HEK293 (cell line): ENCODE data around the gene RNMT.

Source experiments
- CTCF ChIA-PET: fragments of 350-600 bp; formaldehyde crosslinking; extraction: SDS; loops from one replicate; lab custom pipeline; 2021; ENCODE audit warnings: antibody characterized with exemption; lab: Yijun Ruan, JAX
- POLR2A ChIA-PET: fragments of 300-600 bp; formaldehyde crosslinking; extraction: SDS; loops from one replicate; lab custom pipeline; 2020; ENCODE audit warnings: antibody characterized with exemption, inconsistent platforms; lab: Yijun Ruan, JAX
- H3K27ac ChIP-seq: fragments of 200-500 bp; sonication (Bioruptor generic); 2 replicates; pipeline ENCODE4 v1.5.1; 2014; ENCODE audit warnings: low read depth, low read length, control low read depth, inconsistent platforms; ENCODE audit errors: extremely low read depth
- H3K36me3 ChIP-seq, 2 experiments: fragments of 200-500 bp in 1 of 2; sonication (Bioruptor generic) in 1 of 2; 1 replicate in 1 of 2; 2 replicates in 1 of 2; pipeline ENCODE4 v1.5.1; 2014 to 2017; ENCODE audit warnings: inconsistent platforms in 2 of 2, low read length in 2 of 2; ENCODE audit not compliant: control insufficient read depth in 2 of 2, insufficient read depth in 1 of 2
- H3K4me1 ChIP-seq: fragments of 200-500 bp; sonication (Bioruptor generic); 2 replicates; pipeline ENCODE4 v1.5.1; 2014; ENCODE audit warnings: mild to moderate bottlenecking, low read length, inconsistent platforms; ENCODE audit not compliant: control insufficient read depth, insufficient read depth
- H3K4me3 ChIP-seq: 2 replicates; pipeline ENCODE4 v1.5.1; 2011; ENCODE audit warnings: low read depth, mild to moderate bottlenecking, control low read depth, low read length, moderate library complexity
- H3K9me3 ChIP-seq: fragments of 200-500 bp; sonication (Bioruptor generic); 2 replicates; pipeline ENCODE4 v1.5.1; 2014; ENCODE audit warnings: low read depth, low read length, inconsistent platforms; ENCODE audit not compliant: control insufficient read depth, insufficient read depth
- AEBP2 ChIP-seq: fragments of 450-650 bp; formaldehyde crosslinking; IDR thresholded peaks from 2 replicates; pipeline ENCODE4 v1.5.1; 2016; ENCODE audit warnings: missing biosample characterization, missing genetic modification characterization, borderline replicate concordance
- ELK4 ChIP-seq: IDR thresholded peaks from 2 replicates; pipeline ENCODE4 v1.6.1; 2011; ENCODE audit warnings: mild to moderate bottlenecking, low read depth, low read length, borderline replicate concordance
- FEZF1 ChIP-seq: fragments of 450-650 bp; formaldehyde crosslinking; IDR thresholded peaks from 2 replicates; pipeline ENCODE4 v1.5.1; 2016; ENCODE audit warnings: missing biosample characterization, missing genetic modification characterization
- GLIS1 ChIP-seq: fragments of 450-650 bp; formaldehyde crosslinking; IDR thresholded peaks from 2 replicates; pipeline ENCODE4 v1.5.1; 2016; ENCODE audit warnings: missing biosample characterization, missing genetic modification characterization
- HOXA7 ChIP-seq: sonication (generic); formaldehyde crosslinking; IDR thresholded peaks from 2 replicates; pipeline ENCODE4 v1.8.1; 2022; ENCODE audit warnings: missing genetic modification reagents, borderline replicate concordance
- PRDM2 ChIP-seq: fragments of 450-650 bp; formaldehyde crosslinking; IDR thresholded peaks from 2 replicates; pipeline ENCODE4 v1.5.1; 2016; ENCODE audit warnings: missing biosample characterization, missing genetic modification characterization, borderline replicate concordance
- TRIM28 ChIP-seq: IDR thresholded peaks from 2 replicates; pipeline ENCODE4 v1.6.1; 2011; ENCODE audit warnings: low read length, control low read depth, borderline replicate concordance
- ZBTB26 ChIP-seq: fragments of 450-650 bp; formaldehyde crosslinking; optimal IDR thresholded peaks from 2 replicates; pipeline ENCODE3; 2016; ENCODE audit warnings: missing biosample characterization, mild to moderate bottlenecking, missing genetic modification characterization
- ZBTB49 ChIP-seq: fragments of 450-650 bp; formaldehyde crosslinking; IDR thresholded peaks from 2 replicates; pipeline ENCODE4 v1.5.1; 2016; ENCODE audit warnings: missing biosample characterization, missing genetic modification characterization, low read depth
- ZBTB7A ChIP-seq: fragments of 450-650 bp; formaldehyde crosslinking; IDR thresholded peaks from 2 replicates; pipeline ENCODE4 v1.5.1; 2016; ENCODE audit warnings: low read depth, missing biosample characterization, missing genetic modification characterization
- ZNF26 ChIP-seq: fragments of 450-650 bp; formaldehyde crosslinking; IDR thresholded peaks from 2 replicates; pipeline ENCODE4 v1.5.1; 2016; ENCODE audit warnings: missing biosample characterization, missing genetic modification characterization
- ZNF362 ChIP-seq: fragments of 450-650 bp; formaldehyde crosslinking; IDR thresholded peaks from 2 replicates; pipeline ENCODE4 v1.5.1; 2016; ENCODE audit warnings: missing biosample characterization, missing genetic modification characterization
- ZNF416 ChIP-seq: fragments of 450-650 bp; formaldehyde crosslinking; IDR thresholded peaks from 2 replicates; pipeline ENCODE4 v1.5.1; 2016; ENCODE audit warnings: missing biosample characterization, missing genetic modification characterization
- ZNF426 ChIP-seq: fragments of 450-650 bp; formaldehyde crosslinking; IDR thresholded peaks from 2 replicates; pipeline ENCODE4 v1.5.1; 2017; ENCODE audit warnings: missing biosample characterization, missing genetic modification characterization, mild to moderate bottlenecking, inconsistent platforms, moderate library complexity
- ZNF544 ChIP-seq: fragments of 450-650 bp; formaldehyde crosslinking; IDR thresholded peaks from 2 replicates; pipeline ENCODE4 v1.5.0; 2017; ENCODE audit warnings: missing biosample characterization, missing genetic modification characterization
- ZNF549 ChIP-seq: fragments of 450-650 bp; IDR thresholded peaks from 2 replicates; pipeline ENCODE4 v1.5.1; 2018; ENCODE audit warnings: missing biosample characterization, missing genetic modification characterization, mild to moderate bottlenecking, inconsistent platforms, moderate library complexity
- ZNF555 ChIP-seq: fragments of 450-650 bp; formaldehyde crosslinking; conservative IDR thresholded peaks from 2 replicates; pipeline ENCODE4 v1.5.1; 2017; ENCODE audit warnings: missing biosample characterization, mild to moderate bottlenecking, missing genetic modification characterization, inconsistent platforms
- ZNF785 ChIP-seq: fragments of 450-650 bp; formaldehyde crosslinking; IDR thresholded peaks from 2 replicates; pipeline ENCODE4 v1.5.1; 2016; ENCODE audit warnings: missing biosample characterization, missing genetic modification characterization
- ZNF837 ChIP-seq: fragments of 450-650 bp; formaldehyde crosslinking; IDR thresholded peaks from 2 replicates; pipeline ENCODE4 v1.5.1; 2016; ENCODE audit warnings: missing biosample characterization, missing genetic modification characterization
- ZSCAN16 ChIP-seq: fragments of 450-650 bp; formaldehyde crosslinking; IDR thresholded peaks from 2 replicates; pipeline ENCODE4 v1.5.1; 2016; ENCODE audit warnings: missing biosample characterization, missing genetic modification characterization
- ZSCAN4 ChIP-seq: fragments of 450-650 bp; formaldehyde crosslinking; IDR thresholded peaks from 2 replicates; pipeline ENCODE4 v1.5.1; 2017; ENCODE audit warnings: missing biosample characterization, missing genetic modification characterization
- ZXDB ChIP-seq: fragments of 450-650 bp; formaldehyde crosslinking; IDR thresholded peaks from 2 replicates; pipeline ENCODE4 v1.5.1; 2016; ENCODE audit warnings: missing biosample characterization, missing genetic modification characterization

Gene RNMT

GRCh38 chr18:13730481-13730880 is 4.0 kb downstream of the RNMT start (continued):
- no peak for TF ChIP-seq PRDM2
- TF ChIP-seq ZNF555 (tag by site-specific recombination), result no peak
- TF ChIP-seq ZNF362, result no peak
- TF ChIP-seq FEZF1, result no peak
- TF ChIP-seq ZSCAN16 (tag by site-specific recombination), result no peak
- TF ChIP-seq ZBTB26 (tag by site-specific recombination), result no peak
- no peak for TF ChIP-seq ZSCAN4
- TF ChIP-seq ZNF837, result no peak
- TF ChIP-seq ZNF416 (tag by site-specific recombination), result no peak
- no peak for TF ChIP-seq ZNF785 (tag by site-specific recombination)
- no peak for TF ChIP-seq AEBP2 (tag by site-specific recombination)
- no peak for TF ChIP-seq GLIS1
- TF ChIP-seq ZNF549 (tag by site-specific recombination), result no peak
- no peak for TF ChIP-seq HOXA7 (CRISPR knock-in tag)

GRCh38 chr18:13735681-13736080 is 9.2 kb downstream of the RNMT start:
- ChIA-PET CTCF (no interaction called here), POLR2A (interaction anchor here (1.8 kb wide), 1 partner anchor 9 kb away, joined by 9 read pairs; the partner anchor contains the start of genes FAM210A and RNMT)
- H3K4me1 ChIP-seq, result no peaks in the 10 kb centered on the region
- peaks cover 63 to 82% of the 10 kb centered on the region in 2 experiments for H3K36me3 ChIP-seq
- no peak overlapping the region for H3K4me3 ChIP-seq
- TF ChIP-seq ZNF26 (tag by site-specific recombination), result no peak
- no peak for TF ChIP-seq ZBTB7A
- TF ChIP-seq ZNF426 (tag by site-specific recombination), result no peak
- no peak for TF ChIP-seq ELK4
- TF ChIP-seq ZNF544 (tag by site-specific recombination), result no peak
- TF ChIP-seq TRIM28, result no peak
- no peak for TF ChIP-seq ZBTB49 (tag by site-specific recombination)
- TF ChIP-seq ZXDB, result no peak
- no peaks in the 10 kb centered on the region for H3K9me3 ChIP-seq
- H3K27ac ChIP-seq, result no peak overlapping the region
